H9 (cell line): Measurements from ENCODE around the gene CHMP4A. TPM values are rescaled to one million over a fixed set of nuclear protein-coding genes. Genes with fewer than 3 reads are reported as not detected.

Experiments used
- DNase-seq: peaks from one replicate; pipeline ENCODE4 v3.0.0-alpha.2; 2017
- H2AFZ ChIP-seq: one replicate; pipeline ENCODE4 v1.6.1; 2013; ENCODE audit warnings: mild to moderate bottlenecking, low read length, control low read depth, moderate library complexity
- H2AK5ac ChIP-seq: 2 replicates; pipeline ENCODE4 v1.6.1; 2013; ENCODE audit warnings: low read length, control low read depth, mixed read lengths; ENCODE audit not compliant: insufficient read length
- H2BK120ac ChIP-seq: one replicate; pipeline ENCODE4 v1.6.1; 2013; ENCODE audit warnings: low read depth, mild to moderate bottlenecking, low read length, control low read depth, inconsistent platforms; ENCODE audit not compliant: poor library complexity, severe bottlenecking
- H2BK12ac ChIP-seq: 2 replicates; pipeline ENCODE4 v1.6.1; 2013; ENCODE audit warnings: low read length, control low read depth, mixed read lengths, low read depth; ENCODE audit not compliant: insufficient read length
- H2BK15ac ChIP-seq: 2 replicates; pipeline ENCODE4 v1.6.1; 2013; ENCODE audit warnings: low read depth, low read length, control low read depth
- H2BK20ac ChIP-seq: one replicate; pipeline ENCODE4 v1.6.1; 2013; ENCODE audit warnings: low read depth, mild to moderate bottlenecking, low read length, control low read depth, inconsistent platforms; ENCODE audit not compliant: poor library complexity, severe bottlenecking
- H2BK5ac ChIP-seq: 2 replicates; pipeline ENCODE4 v1.6.1; 2013; ENCODE audit warnings: low read length, control low read depth, mixed read lengths; ENCODE audit not compliant: insufficient read length
- H3K14ac ChIP-seq: 2 replicates; pipeline ENCODE4 v1.6.1; 2013; ENCODE audit warnings: low read length, control low read depth; ENCODE audit not compliant: insufficient read depth
- H3K18ac ChIP-seq: 2 replicates; pipeline ENCODE4 v1.6.1; 2013; ENCODE audit warnings: low read depth, mild to moderate bottlenecking, mixed read lengths, low read length, control low read depth; ENCODE audit not compliant: insufficient read length
- H3K23ac ChIP-seq: 2 replicates; pipeline ENCODE4 v1.6.1; 2013; ENCODE audit warnings: low read length, control low read depth, mixed read lengths, low read depth; ENCODE audit not compliant: insufficient read length
- H3K23me2 ChIP-seq: 2 replicates; pipeline ENCODE4 v1.6.1; 2013; ENCODE audit warnings: low read depth, mild to moderate bottlenecking, mixed read lengths, low read length, control low read depth; ENCODE audit not compliant: insufficient read length, poor library complexity, severe bottlenecking
- H3K27ac ChIP-seq: 2 replicates; pipeline ENCODE4 v1.5.1; 2013; ENCODE audit warnings: low read length, control low read depth, mixed read lengths, low read depth; ENCODE audit not compliant: insufficient read length
- H3K27me3 ChIP-seq: 2 replicates; pipeline ENCODE4 v1.6.1; 2013; ENCODE audit warnings: low read length, control low read depth, inconsistent platforms; ENCODE audit not compliant: insufficient read depth
- H3K4ac ChIP-seq: 2 replicates; pipeline ENCODE4 v1.6.1; 2013; ENCODE audit warnings: low read depth, mild to moderate bottlenecking, control low read depth, inconsistent platforms, low read length, moderate library complexity
- H3K4me1 ChIP-seq: 2 replicates; pipeline ENCODE4 v1.6.1; 2013; ENCODE audit warnings: low read length, control low read depth, inconsistent platforms; ENCODE audit not compliant: insufficient read depth
- H3K4me2 ChIP-seq: 2 replicates; pipeline ENCODE4 v1.6.1; 2013; ENCODE audit warnings: low read length, control low read depth, mixed read lengths; ENCODE audit not compliant: insufficient read length, insufficient read depth
- H3K56ac ChIP-seq: 2 replicates; pipeline ENCODE4 v1.6.1; 2013; ENCODE audit warnings: low read depth, mild to moderate bottlenecking, mixed read lengths, low read length, control low read depth; ENCODE audit not compliant: insufficient read length
- H3K79me1 ChIP-seq: 2 replicates; pipeline ENCODE4 v1.6.1; 2013; ENCODE audit warnings: low read depth, mild to moderate bottlenecking, moderate library complexity, low read length, control low read depth, inconsistent platforms; ENCODE audit not compliant: insufficient read depth, poor library complexity, severe bottlenecking
- H3K79me2 ChIP-seq: 2 replicates; pipeline ENCODE4 v1.6.1; 2013; ENCODE audit warnings: low read length, control low read depth, inconsistent platforms; ENCODE audit not compliant: insufficient read depth
- H3K9ac ChIP-seq: 2 replicates; pipeline ENCODE4 v1.6.1; 2013; ENCODE audit warnings: low read length, control low read depth, mixed read lengths; ENCODE audit not compliant: insufficient read length; ENCODE audit errors: extremely low read depth
- H3K9me3 ChIP-seq: one replicate; pipeline ENCODE4 v1.6.1; 2013; ENCODE audit warnings: low read depth, low read length, inconsistent platforms; ENCODE audit not compliant: control insufficient read depth
- H3T11ph ChIP-seq: one replicate; pipeline ENCODE4 v1.6.1; 2013; ENCODE audit warnings: mild to moderate bottlenecking, low read length, control low read depth, inconsistent platforms
- H4K20me1 ChIP-seq: one replicate; pipeline ENCODE4 v1.6.1; 2013; ENCODE audit not compliant: control insufficient read depth, insufficient read length, insufficient read depth
- H4K5ac ChIP-seq: 2 replicates; pipeline ENCODE4 v1.6.1; 2013; ENCODE audit warnings: low read depth, mild to moderate bottlenecking, mixed read lengths, low read length, control low read depth; ENCODE audit not compliant: insufficient read length
- H4K8ac ChIP-seq: replicated peaks from 2 replicates; pipeline ENCODE4 v1.6.1; 2013; ENCODE audit warnings: low read length, control low read depth, mixed read lengths, low read depth; ENCODE audit not compliant: insufficient read length
- H4K91ac ChIP-seq: 2 replicates; pipeline ENCODE4 v1.6.1; 2013; ENCODE audit warnings: low read depth, mild to moderate bottlenecking, moderate library complexity, mixed read lengths, low read length, control low read depth; ENCODE audit not compliant: insufficient read length
- H3K27ac Mint-ChIP-seq, 3 experiments: 2 replicates in 2 of 3; 3 replicates in 1 of 3; pipeline ENCODE4 v1.8.0; 2020 to 2021; ENCODE audit warnings: mixed read lengths in 3 of 3, mild to moderate bottlenecking in 1 of 3, moderate library complexity in 1 of 3
- H3K27me3 Mint-ChIP-seq: 2 replicates; pipeline ENCODE4 v1.8.0; 2021; ENCODE audit warnings: low read depth, mild to moderate bottlenecking, moderate library complexity, mixed read lengths
- H3K36me3 Mint-ChIP-seq, 3 experiments: 2 replicates in 2 of 3; 3 replicates in 1 of 3; pipeline ENCODE4 v1.8.0; 2020 to 2021; ENCODE audit warnings: low read depth in 3 of 3, mixed read lengths in 3 of 3; ENCODE audit not compliant: insufficient read depth in 1 of 3
- H3K4me1 Mint-ChIP-seq, 2 experiments: 2 replicates each; pipeline ENCODE4 v1.8.0; 2020; ENCODE audit warnings: mixed read lengths in 2 of 2
- H3K4me3 Mint-ChIP-seq, 2 experiments: 2 replicates in 1 of 2; 3 replicates in 1 of 2; pipeline ENCODE4 v1.8.0; 2020 to 2021; ENCODE audit warnings: mild to moderate bottlenecking in 2 of 2, mixed read lengths in 2 of 2, moderate library complexity in 1 of 2
- H3K9me3 Mint-ChIP-seq, 2 experiments: 2 replicates in 1 of 2; 3 replicates in 1 of 2; pipeline ENCODE4 v1.8.0; 2020; ENCODE audit warnings: mild to moderate bottlenecking in 2 of 2, mixed read lengths in 2 of 2, moderate library complexity in 1 of 2
- WGBS: extraction: QIAGEN DNeasy Blood & Tissue Kit; methylation state at CpG from one replicate; pipeline ENCODE4 v1.1.7; 2013; ENCODE audit warnings: missing lambda C conversion rate, low lambda C conversion rate, mixed read lengths; ENCODE audit not compliant: insufficient read length; ENCODE audit errors: extremely low coverage; 5-methylcytosine and 5-hydroxymethylcytosine counted together
- total RNA-seq: library from RNA; stranded (reverse); gene quantifications from 2 replicates; pipeline ENCODE4 v1.2.1, GENCODE V29; 2021
- TF ChIP-seq, protein P1 (sequence below): fragments of 200-600 bp; sonication (generic); conservative IDR thresholded peaks from 3 replicates; pipeline ENCODE4 v1.8.0; 2021; ENCODE audit warnings: antibody characterized with exemption, mild to moderate bottlenecking

Gene CHMP4A
- total RNA-seq, 1 experiment from 2014 or later: 46.2 TPM

GRCh38 chr14:24236689-24237462, 23.6 kb upstream of the CHMP4A start:
- Histone ChIP-seq H3K4ac (no peak overlapping the region), H2AFZ (no peak overlapping the region), H3K9me3 (no peaks in the 10 kb centered on the region), H3K27me3 (no peaks in the 10 kb centered on the region), H2BK15ac (no peak overlapping the region), H3T11ph (no peak overlapping the region), H4K5ac (no peak overlapping the region), H3K4me2 (no peak overlapping the region), H3K79me2 (no peaks in the 10 kb centered on the region), H3K56ac (no peak overlapping the region), H3K23me2 (peaks cover 13% of the 10 kb centered on the region), H2BK12ac (no peak overlapping the region), H2AK5ac (no peak overlapping the region), H3K9ac (no peak overlapping the region), H4K91ac (no peak overlapping the region), H2BK20ac (no peak overlapping the region), H3K4me1 (0 out of 2 replicates have a peak, but pooled peaks cover 6% of the 10 kb centered on the region), H4K20me1 (peaks cover 2% of the 10 kb centered on the region), H3K23ac (no peak overlapping the region), H2BK5ac (no peak overlapping the region), H4K8ac (no peak overlapping the region), H2BK120ac (no peak overlapping the region), H3K79me1 (no peaks in the 10 kb centered on the region), H3K27ac (no peak overlapping the region), H3K14ac (no peak overlapping the region), H3K18ac (no peak overlapping the region)
- H3K4me3 Mint-ChIP-seq: no peak overlapping the region
- TF ChIP-seq, protein P1, sequence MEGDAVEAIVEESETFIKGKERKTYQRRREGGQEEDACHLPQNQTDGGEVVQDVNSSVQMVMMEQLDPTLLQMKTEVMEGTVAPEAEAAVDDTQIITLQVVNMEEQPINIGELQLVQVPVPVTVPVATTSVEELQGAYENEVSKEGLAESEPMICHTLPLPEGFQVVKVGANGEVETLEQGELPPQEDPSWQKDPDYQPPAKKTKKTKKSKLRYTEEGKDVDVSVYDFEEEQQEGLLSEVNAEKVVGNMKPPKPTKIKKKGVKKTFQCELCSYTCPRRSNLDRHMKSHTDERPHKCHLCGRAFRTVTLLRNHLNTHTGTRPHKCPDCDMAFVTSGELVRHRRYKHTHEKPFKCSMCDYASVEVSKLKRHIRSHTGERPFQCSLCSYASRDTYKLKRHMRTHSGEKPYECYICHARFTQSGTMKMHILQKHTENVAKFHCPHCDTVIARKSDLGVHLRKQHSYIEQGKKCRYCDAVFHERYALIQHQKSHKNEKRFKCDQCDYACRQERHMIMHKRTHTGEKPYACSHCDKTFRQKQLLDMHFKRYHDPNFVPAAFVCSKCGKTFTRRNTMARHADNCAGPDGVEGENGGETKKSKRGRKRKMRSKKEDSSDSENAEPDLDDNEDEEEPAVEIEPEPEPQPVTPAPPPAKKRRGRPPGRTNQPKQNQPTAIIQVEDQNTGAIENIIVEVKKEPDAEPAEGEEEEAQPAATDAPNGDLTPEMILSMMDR: no peak
- no peaks in the 10 kb centered on the region for H3K27me3 Mint-ChIP-seq
- H3K4me1 Mint-ChIP-seq: peaks cover 10 to 17% of the 10 kb centered on the region in 2 experiments
- H3K36me3 Mint-ChIP-seq: peaks cover 35 to 68% (median 67%) of the 10 kb centered on the region in 3 experiments; a peak in 6 of 7 replicates
- H3K27ac Mint-ChIP-seq: no peak overlapping the region; a peak in 1 of 7 replicates
- no peaks in the 10 kb centered on the region for H3K9me3 Mint-ChIP-seq
- no CpG with 5 or more reads among the region's 6 CpGs for WGBS
- DNase-seq: no peak
